HepG2 (cell line): Measurements from ENCODE around the gene EXOSC6. TPM values are rescaled to one million over a fixed set of nuclear protein-coding genes. Genes with fewer than 3 reads are reported as not detected.

Experiments used
- CBX5 ChIP-seq: sonication (generic); formaldehyde crosslinking; IDR thresholded peaks from 2 replicates; pipeline ENCODE4 v1.4.0; 2020; ENCODE audit warnings: missing genetic modification reagents, borderline replicate concordance
- CC2D1A ChIP-seq: sonication (generic); formaldehyde crosslinking; IDR thresholded peaks from 2 replicates; pipeline ENCODE4 v1.8.1; 2023; ENCODE audit warnings: mild to moderate bottlenecking, missing genetic modification reagents
- ELF4 ChIP-seq: sonication (generic); formaldehyde crosslinking; IDR thresholded peaks from 2 replicates; pipeline ENCODE4 v1.5.0; 2020; ENCODE audit warnings: missing genetic modification reagents, mild to moderate bottlenecking, moderate library complexity, borderline replicate concordance
- MAZ ChIP-seq, 2 experiments: sonication (generic) in 1 of 2; formaldehyde crosslinking in 1 of 2; IDR thresholded peaks; 2 replicates each; pipeline versions ENCODE4 v1.5.0 to v1.6.1; 2012 to 2020; ENCODE audit warnings: low read depth in 2 of 2, mild to moderate bottlenecking in 2 of 2, borderline replicate concordance in 1 of 2, improper control_type of control experiment in 1 of 2, low read length in 1 of 2, missing genetic modification reagents in 1 of 2, moderate library complexity in 1 of 2
- MBNL3 ChIP-seq: fragments of 250-450 bp; sonication (Bioruptor Pico); conservative IDR thresholded peaks from 2 replicates; pipeline ENCODE4 v1.8.0; 2022; ENCODE audit warnings: mild to moderate bottlenecking, inconsistent platforms
- PITX1 ChIP-seq: sonication (generic); formaldehyde crosslinking; IDR thresholded peaks from 2 replicates; pipeline ENCODE4 v1.5.1; 2020; ENCODE audit warnings: mild to moderate bottlenecking, missing genetic modification reagents
- PRMT3 ChIP-seq: sonication (generic); formaldehyde crosslinking; IDR thresholded peaks from 2 replicates; pipeline ENCODE4 v1.8.1; 2022; ENCODE audit warnings: low read depth, mild to moderate bottlenecking, moderate library complexity, missing genetic modification reagents, borderline replicate concordance
- PRPF4 ChIP-seq: fragments of 200-400 bp; formaldehyde crosslinking; IDR thresholded peaks from 2 replicates; pipeline ENCODE4 v1.6.1; 2016; ENCODE audit warnings: low read length, low read depth; ENCODE audit not compliant: poor library complexity, severe bottlenecking
- SATB2 ChIP-seq: sonication (generic); formaldehyde crosslinking; IDR thresholded peaks from 2 replicates; pipeline ENCODE4 v1.5.0; 2020; ENCODE audit warnings: missing genetic modification reagents
- SIN3A ChIP-seq: IDR thresholded peaks from 2 replicates; pipeline ENCODE4 v1.6.1; 2011; ENCODE audit warnings: low read depth, mild to moderate bottlenecking, control low read depth, low read length, borderline replicate concordance
- TFE3 ChIP-seq: IDR thresholded peaks from 2 replicates; pipeline ENCODE4 v1.6.1; 2016
- TRIM22 ChIP-seq: fragments of 450-650 bp; IDR thresholded peaks from 2 replicates; pipeline ENCODE4 v1.6.1; 2017
- ZNF20 ChIP-seq: sonication (generic); formaldehyde crosslinking; IDR thresholded peaks from 2 replicates; pipeline ENCODE4 v1.4.0; 2020; ENCODE audit warnings: mild to moderate bottlenecking, moderate library complexity, missing genetic modification reagents
- ZNF572 ChIP-seq: sonication (generic); formaldehyde crosslinking; IDR thresholded peaks from 2 replicates; pipeline ENCODE4 v1.5.1; 2020; ENCODE audit warnings: mild to moderate bottlenecking, missing genetic modification reagents
- ZNF883 ChIP-seq: sonication (generic); formaldehyde crosslinking; IDR thresholded peaks from 2 replicates; pipeline ENCODE4 v1.5.1; 2020; ENCODE audit warnings: mild to moderate bottlenecking, missing genetic modification reagents; ENCODE audit errors: not compliant biosample characterization
- polyA plus RNA-seq, 8 experiments: library from polyadenylated mRNA; depleted of rRNA in 3 of 8; stranded (reverse) in 7 of 8; unstranded in 1 of 8; fragments of >200 nt; fragmentation: Illumina TruSeq in 4 of 8; extraction: Trizol in 4 of 8; gene quantifications; 2 replicates each; pipeline versions ENCODE4 v1.2.1 to v1.2.3, GENCODE V29; 2011 to 2016; ENCODE audit warnings: low read depth in 4 of 8, missing spikeins in 1 of 8, mixed read lengths in 1 of 8; ENCODE audit not compliant: insufficient read depth in 1 of 8
- total RNA-seq, 5 experiments: library from RNA; depleted of rRNA; stranded (reverse); fragments of >200 nt; fragmentation: Illumina TruSeq; extraction: Trizol; gene quantifications; 2 replicates each; pipeline ENCODE4 v1.2.3, GENCODE V29; 2016; ENCODE audit warnings: low read depth in 1 of 5
- TF ChIP-seq, protein P1 (sequence below): sonication (generic); formaldehyde crosslinking; conservative IDR thresholded peaks from 2 replicates; pipeline ENCODE4 v1.4.0; 2020; ENCODE audit warnings: missing genetic modification reagents
- TF ChIP-seq, protein P2 (sequence below): sonication (generic); formaldehyde crosslinking; IDR thresholded peaks from 2 replicates; pipeline ENCODE4 v1.4.0; 2020; ENCODE audit warnings: missing genetic modification reagents
- TF ChIP-seq, protein P3 (sequence below): sonication (generic); formaldehyde crosslinking; IDR thresholded peaks from 2 replicates; pipeline ENCODE4 v1.5.0; 2020; ENCODE audit warnings: mild to moderate bottlenecking, missing genetic modification reagents
- TF ChIP-seq, protein P4 (sequence below): sonication (generic); formaldehyde crosslinking; IDR thresholded peaks from 2 replicates; pipeline ENCODE4 v1.8.0; 2022; ENCODE audit warnings: missing genetic modification reagents, low read depth, mild to moderate bottlenecking, borderline replicate concordance

The EXOSC6 gene
- total and polyA plus RNA-seq, 2 of the 13 experiments (the other 11 are each of a cell fraction or from before 2014, with no cell fraction given), result 13.1 to 39.9 TPM

DNA sequence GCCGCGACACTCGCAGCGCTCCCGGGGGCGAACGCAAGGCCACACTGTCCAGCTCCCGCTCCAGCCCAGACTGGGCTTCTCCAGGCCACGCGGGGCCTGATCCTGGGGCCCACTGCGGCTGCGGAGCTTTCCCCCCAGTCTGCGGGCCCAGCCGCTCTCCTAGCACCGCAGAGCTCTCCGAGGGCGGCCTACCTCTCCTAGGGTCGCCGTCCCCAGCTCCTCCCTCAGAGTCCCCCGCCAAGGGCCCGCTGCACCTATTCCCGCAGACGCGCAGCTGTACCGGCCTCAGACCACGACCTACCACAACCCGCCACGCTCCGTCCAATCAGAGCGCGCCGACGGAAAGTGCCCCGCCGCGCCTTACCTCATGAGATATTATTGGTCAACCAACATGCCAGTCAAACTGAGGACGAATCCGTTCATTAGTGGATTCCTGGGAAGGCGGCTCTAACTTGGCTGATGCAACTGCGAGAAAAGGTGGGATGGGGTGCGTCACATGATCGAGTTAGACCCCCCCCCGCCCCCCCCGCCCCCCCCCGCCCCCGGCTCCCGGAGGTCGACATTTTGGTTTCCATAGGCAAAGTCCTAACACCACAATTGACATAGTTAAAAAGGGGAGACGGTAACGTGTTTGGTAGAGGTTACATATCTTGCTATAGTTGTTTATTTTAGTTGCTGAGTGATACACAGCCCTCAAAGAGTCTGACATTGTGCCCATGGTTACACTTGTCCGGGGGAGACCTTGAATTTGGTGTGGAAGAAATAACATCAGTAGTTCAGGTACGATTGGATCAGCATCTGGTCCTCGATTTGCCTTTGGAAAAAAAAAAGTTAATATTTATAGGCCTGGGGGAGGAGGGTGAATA is 37.7 kb upstream of the EXOSC6 start, which contains the start of gene AARS1 (continued):
- TF ChIP-seq PRPF4, result no peak
- peak; percentile 74 for TF ChIP-seq TFE3 (CRISPR knock-in tag)
- TF ChIP-seq CC2D1A (CRISPR knock-in tag), result 0 out of 2 replicates have a peak, but pooled peaks have one; percentile 43
- peak; percentile 92 for TF ChIP-seq SIN3A
- peak; percentile 94 for TF ChIP-seq ZNF883
- TF ChIP-seq ELF4 (CRISPR knock-in tag), result no peak
- TF ChIP-seq, protein P1, sequence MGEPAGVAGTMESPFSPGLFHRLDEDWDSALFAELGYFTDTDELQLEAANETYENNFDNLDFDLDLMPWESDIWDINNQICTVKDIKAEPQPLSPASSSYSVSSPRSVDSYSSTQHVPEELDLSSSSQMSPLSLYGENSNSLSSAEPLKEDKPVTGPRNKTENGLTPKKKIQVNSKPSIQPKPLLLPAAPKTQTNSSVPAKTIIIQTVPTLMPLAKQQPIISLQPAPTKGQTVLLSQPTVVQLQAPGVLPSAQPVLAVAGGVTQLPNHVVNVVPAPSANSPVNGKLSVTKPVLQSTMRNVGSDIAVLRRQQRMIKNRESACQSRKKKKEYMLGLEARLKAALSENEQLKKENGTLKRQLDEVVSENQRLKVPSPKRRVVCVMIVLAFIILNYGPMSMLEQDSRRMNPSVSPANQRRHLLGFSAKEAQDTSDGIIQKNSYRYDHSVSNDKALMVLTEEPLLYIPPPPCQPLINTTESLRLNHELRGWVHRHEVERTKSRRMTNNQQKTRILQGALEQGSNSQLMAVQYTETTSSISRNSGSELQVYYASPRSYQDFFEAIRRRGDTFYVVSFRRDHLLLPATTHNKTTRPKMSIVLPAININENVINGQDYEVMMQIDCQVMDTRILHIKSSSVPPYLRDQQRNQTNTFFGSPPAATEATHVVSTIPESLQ (CRISPR knock-in tag), result no peak
- TF ChIP-seq PRMT3, result no peak
- TF ChIP-seq SATB2, result peak; percentile 91; the same call in 1 of the 2 replicates
- TF ChIP-seq, protein P2, sequence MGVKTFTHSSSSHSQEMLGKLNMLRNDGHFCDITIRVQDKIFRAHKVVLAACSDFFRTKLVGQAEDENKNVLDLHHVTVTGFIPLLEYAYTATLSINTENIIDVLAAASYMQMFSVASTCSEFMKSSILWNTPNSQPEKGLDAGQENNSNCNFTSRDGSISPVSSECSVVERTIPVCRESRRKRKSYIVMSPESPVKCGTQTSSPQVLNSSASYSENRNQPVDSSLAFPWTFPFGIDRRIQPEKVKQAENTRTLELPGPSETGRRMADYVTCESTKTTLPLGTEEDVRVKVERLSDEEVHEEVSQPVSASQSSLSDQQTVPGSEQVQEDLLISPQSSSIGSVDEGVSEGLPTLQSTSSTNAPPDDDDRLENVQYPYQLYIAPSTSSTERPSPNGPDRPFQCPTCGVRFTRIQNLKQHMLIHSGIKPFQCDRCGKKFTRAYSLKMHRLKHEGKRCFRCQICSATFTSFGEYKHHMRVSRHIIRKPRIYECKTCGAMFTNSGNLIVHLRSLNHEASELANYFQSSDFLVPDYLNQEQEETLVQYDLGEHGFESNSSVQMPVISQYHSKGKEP (CRISPR knock-in tag), result no peak; the same call in 1 of the 2 replicates
- TF ChIP-seq ZNF20 (CRISPR knock-in tag), result no peak
- TF ChIP-seq, protein P3, sequence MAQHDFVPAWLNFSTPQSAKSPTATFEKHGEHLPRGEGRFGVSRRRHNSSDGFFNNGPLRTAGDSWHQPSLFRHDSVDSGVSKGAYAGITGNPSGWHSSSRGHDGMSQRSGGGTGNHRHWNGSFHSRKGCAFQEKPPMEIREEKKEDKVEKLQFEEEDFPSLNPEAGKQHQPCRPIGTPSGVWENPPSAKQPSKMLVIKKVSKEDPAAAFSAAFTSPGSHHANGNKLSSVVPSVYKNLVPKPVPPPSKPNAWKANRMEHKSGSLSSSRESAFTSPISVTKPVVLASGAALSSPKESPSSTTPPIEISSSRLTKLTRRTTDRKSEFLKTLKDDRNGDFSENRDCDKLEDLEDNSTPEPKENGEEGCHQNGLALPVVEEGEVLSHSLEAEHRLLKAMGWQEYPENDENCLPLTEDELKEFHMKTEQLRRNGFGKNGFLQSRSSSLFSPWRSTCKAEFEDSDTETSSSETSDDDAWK, result no peak
- TF ChIP-seq, protein P4, sequence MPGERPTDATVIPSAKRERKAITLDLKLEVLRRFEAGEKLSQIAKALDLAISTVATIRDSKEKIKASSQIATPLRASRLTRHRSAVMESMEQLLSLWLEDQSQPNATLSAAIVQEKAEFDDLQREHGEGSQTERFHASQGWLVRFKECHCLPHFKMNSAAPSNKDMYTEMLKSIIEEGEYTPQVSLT (CRISPR knock-in tag), result no peak
- peak; percentile 87 for TF ChIP-seq MAZ (IDR thresholded peaks at IDR 0.05; ENCODE audit: borderline replicate concordance, low read depth, low read length)
- peak; percentile 73 for TF ChIP-seq MAZ (CRISPR knock-in tag; IDR thresholded peaks at IDR 0.05; ENCODE audit: low read depth)
- TF ChIP-seq ZNF572 (CRISPR knock-in tag), result no peak
- TF ChIP-seq PITX1 (CRISPR knock-in tag), result peak; percentile 83
- TF ChIP-seq TRIM22, result no peak
- TF ChIP-seq MBNL3 (CRISPR knock-in tag), result no peak
- TF ChIP-seq CBX5 (CRISPR knock-in tag), result no peak; the same call in 1 of the 2 replicates
